SU-DHL-6 (cell line): ENCODE measurements around the gene NGF.

Source experiments
- EZH2phosphoT487 ChIP-seq: fragments of 200-600 bp; sonication (generic), shearing (Covaris generic); conservative IDR thresholded peaks from 2 replicates; pipeline ENCODE4 v1.6.1; 2018; ENCODE audit warnings: mild to moderate bottlenecking, antibody characterized with exemption, low read length, moderate library complexity, mixed read lengths
- TF ChIP-seq, protein P1 (sequence below): fragments of 200-600 bp; sonication (generic); IDR thresholded peaks from one replicate; pipeline ENCODE4 v1.5.1; 2017; ENCODE audit warnings: antibody characterized with exemption, mild to moderate bottlenecking, low read length, moderate library complexity; ENCODE audit not compliant: insufficient read depth, poor library complexity, severe bottlenecking

DNA sequence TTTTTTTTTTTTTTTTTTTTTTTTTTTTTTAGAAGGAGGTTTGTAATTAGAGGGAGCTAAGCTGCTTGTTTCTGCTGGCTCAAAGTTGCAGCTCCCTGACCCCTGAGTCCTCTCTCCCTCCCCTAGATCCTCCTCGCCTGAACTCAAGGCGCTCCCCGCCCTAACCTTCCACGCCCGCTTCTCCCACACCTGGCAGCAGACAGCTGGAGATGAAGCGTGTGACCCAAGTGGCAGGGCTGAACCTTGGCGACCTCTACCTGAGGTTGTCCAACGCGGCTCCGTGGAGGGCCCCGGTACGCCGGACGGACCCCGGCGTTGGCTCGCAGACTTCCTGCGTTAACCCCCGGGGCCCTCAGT is 795 bp downstream of the NGF start:
- TF ChIP-seq, protein P1, sequence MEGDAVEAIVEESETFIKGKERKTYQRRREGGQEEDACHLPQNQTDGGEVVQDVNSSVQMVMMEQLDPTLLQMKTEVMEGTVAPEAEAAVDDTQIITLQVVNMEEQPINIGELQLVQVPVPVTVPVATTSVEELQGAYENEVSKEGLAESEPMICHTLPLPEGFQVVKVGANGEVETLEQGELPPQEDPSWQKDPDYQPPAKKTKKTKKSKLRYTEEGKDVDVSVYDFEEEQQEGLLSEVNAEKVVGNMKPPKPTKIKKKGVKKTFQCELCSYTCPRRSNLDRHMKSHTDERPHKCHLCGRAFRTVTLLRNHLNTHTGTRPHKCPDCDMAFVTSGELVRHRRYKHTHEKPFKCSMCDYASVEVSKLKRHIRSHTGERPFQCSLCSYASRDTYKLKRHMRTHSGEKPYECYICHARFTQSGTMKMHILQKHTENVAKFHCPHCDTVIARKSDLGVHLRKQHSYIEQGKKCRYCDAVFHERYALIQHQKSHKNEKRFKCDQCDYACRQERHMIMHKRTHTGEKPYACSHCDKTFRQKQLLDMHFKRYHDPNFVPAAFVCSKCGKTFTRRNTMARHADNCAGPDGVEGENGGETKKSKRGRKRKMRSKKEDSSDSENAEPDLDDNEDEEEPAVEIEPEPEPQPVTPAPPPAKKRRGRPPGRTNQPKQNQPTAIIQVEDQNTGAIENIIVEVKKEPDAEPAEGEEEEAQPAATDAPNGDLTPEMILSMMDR = no peak
- no peak for TF ChIP-seq EZH2phosphoT487
